ENCODE measurements around the gene OR2T8.
A peak's percentile ranks its signal among the peaks of the same experiment; 100 is the strongest.

OR2T8 gene

GRCh38 chr1:247961791-247962190 lies 41.7 kb downstream of the OR2T8 start:
- no peak for DNase-seq (ENCODE audit: low spot score)

GRCh38 chr1:247962911-247963588 lies 43.0 kb downstream of the OR2T8 start:
- peak; percentile 54 for DNase-seq (ENCODE audit: low spot score)

GRCh38 chr1:247964933-247965332 lies 44.9 kb downstream of the OR2T8 start, which contains the start of gene OR2AK2:
Gene OR2AK2, plus strand, starts transcription at chr1:247965233. Its CDS starts 144 bp downstream, at chr1:247965377.
- no peak for DNase-seq (ENCODE audit: low spot score)

DNA sequence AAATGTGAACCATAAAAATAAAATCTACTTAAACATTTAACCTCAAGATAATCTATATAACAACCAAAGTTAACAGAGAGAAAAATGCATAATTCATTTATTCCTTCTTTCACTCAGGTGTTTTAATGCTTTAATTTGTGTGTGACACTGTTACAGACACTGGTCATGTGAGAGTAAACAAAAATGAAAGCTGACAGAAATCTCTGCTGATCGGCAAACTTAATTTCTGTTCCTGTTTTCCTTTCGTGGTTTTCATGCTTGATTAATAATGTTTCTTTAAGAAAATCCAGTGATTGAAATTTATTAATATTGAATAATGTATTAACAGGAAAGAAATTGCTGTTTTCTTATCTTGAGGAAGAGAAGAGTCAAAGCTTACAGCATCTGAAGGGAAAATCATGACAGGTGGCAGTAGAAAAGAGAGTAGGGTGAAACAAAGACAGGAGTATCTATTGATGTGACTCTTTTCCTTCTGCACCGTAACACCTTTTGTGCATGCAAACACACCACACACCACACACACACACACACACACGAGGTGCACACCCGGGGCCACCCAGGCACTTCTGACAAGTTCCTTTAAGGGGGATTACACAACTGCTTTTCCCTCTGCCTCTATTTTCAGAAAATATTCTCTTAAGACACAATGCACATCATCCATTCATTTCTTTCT lies 46.6 kb downstream of the OR2T8 start:
- DNase-seq (ENCODE audit: low spot score), result no peak

Data from COLO829 (cell line).